Liver (tissue), 3 donors: ENCODE data around the gene CITED4.

Source experiments
- ATF3 ChIP-seq: IDR thresholded peaks from 2 replicates; pipeline ENCODE4 v1.6.1; 2016; ENCODE audit warnings: antibody characterized with exemption
- CTCF ChIP-seq: fragments of 150-350 bp; IDR thresholded peaks from 2 replicates; pipeline ENCODE4 v1.5.1; 2017; ENCODE audit warnings: improper control_type of control experiment, low read depth, low read length; ENCODE audit not compliant: missing input control
- donor health status: healthy.
- donor health status: healthy.

GRCh38 chr1:40831001-40831732, 31.0 kb downstream of the CITED4 start:
- TF ChIP-seq CTCF (no peak), ATF3 (no peak)
